K562 (cell line): ENCODE measurements around the gene ARL3. TPM values are rescaled to one million over a fixed set of nuclear protein-coding genes. Genes with fewer than 3 reads are reported as not detected.

Experiments
- ATAC-seq: fragments of 200-7000 bp; cut with Tn5 transposase; 3 replicates; pipeline ENCODE4 v1.9.1; 2020; ENCODE audit warnings: moderate library complexity
- BruUV-seq: library from RNA; stranded (reverse); fragments of 400-500 nt; replicated peaks from 2 replicates; lab custom pipeline; 2021; lab: Mats Ljungman, UMichigan
- CTCF ChIA-PET: fragments of 300-600 bp; formaldehyde crosslinking; extraction: SDS; loops from one replicate; lab custom pipeline; 2021; ENCODE audit warnings: low intra/inter-chr PET ratio; lab: Yijun Ruan, JAX
- POLR2A ChIA-PET: fragments of 300-600, 350-650 bp; sonication (Branson Sonifier 250); formaldehyde crosslinking; extraction: SDS; loops from one replicate; lab custom pipeline; 2021; ENCODE audit warnings: antibody characterized with exemption, inconsistent platforms; lab: Yijun Ruan, JAX
- DNase-seq, 4 experiments: peaks; one replicate each; pipeline versions ENCODE4 v3.0.0 to v3.0.0-alpha.2; 2011 to 2018; ENCODE audit warnings: low spot score in 3 of 4, mixed read lengths in 3 of 4; ENCODE audit errors: extremely low read depth in 1 of 4
- FAIRE-seq: peaks from 2 replicates; lab custom pipeline; 2011; peaks lifted over from hg19 to GRCh38; lab: Jason Lieb, UNC
- H2AFZ ChIP-seq: 2 replicates; pipeline ENCODE4 v1.6.0; 2011; ENCODE audit warnings: low read depth, low read length, control low read depth, inconsistent platforms
- H3K27ac ChIP-seq: fragments of 200-600 bp; 3 replicates; pipeline ENCODE4 v1.8.0; 2011; ENCODE audit warnings: low read depth, mild to moderate bottlenecking, control low read depth, inconsistent platforms, low read length, moderate library complexity, mixed read lengths; ENCODE audit errors: extremely low read depth
- H3K27me3 ChIP-seq, 2 experiments: fragments of 300-600 bp in 1 of 2; 2 replicates in 1 of 2; 3 replicates in 1 of 2; pipeline versions ENCODE4 v1.6.0 to v1.8.0; 2011; ENCODE audit warnings: inconsistent platforms in 2 of 2, low read length in 2 of 2, mild to moderate bottlenecking in 1 of 2, mixed read lengths in 1 of 2, moderate library complexity in 1 of 2; ENCODE audit not compliant: control insufficient read depth in 2 of 2, insufficient read depth in 2 of 2
- H3K36me3 ChIP-seq: fragments of 300-600 bp; 3 replicates; pipeline ENCODE4 v1.8.0; 2011; ENCODE audit warnings: mild to moderate bottlenecking, low read length, inconsistent platforms; ENCODE audit not compliant: control insufficient read depth, insufficient read depth
- H3K4me1 ChIP-seq, 2 experiments: fragments of 200-600 bp in 1 of 2; replicated peaks in 1 of 2; 2 replicates in 1 of 2; 3 replicates in 1 of 2; pipeline versions ENCODE4 v1.5.1 to v1.8.0; 2011; ENCODE audit warnings: inconsistent platforms in 2 of 2, low read length in 2 of 2, mild to moderate bottlenecking in 1 of 2, mixed read lengths in 1 of 2, moderate library complexity in 1 of 2; ENCODE audit not compliant: control insufficient read depth in 2 of 2, insufficient read depth in 2 of 2
- H3K4me2 ChIP-seq: 2 replicates; pipeline ENCODE4 v1.6.1; 2011; ENCODE audit warnings: low read length, control low read depth, inconsistent platforms, mixed read lengths; ENCODE audit not compliant: insufficient read depth
- H3K4me3 ChIP-seq: fragments of 200-600 bp; sonication (generic), shearing (Covaris generic); 2 replicates; pipeline ENCODE4 v1.5.1; 2016; ENCODE audit warnings: control low read depth, inconsistent platforms
- H3K79me2 ChIP-seq: fragments of 200-600 bp; 3 replicates; pipeline ENCODE4 v1.8.0; 2011; ENCODE audit warnings: low read length, inconsistent platforms; ENCODE audit not compliant: control insufficient read depth, insufficient read depth
- H3K9ac ChIP-seq, 2 experiments: 2 replicates each; pipeline versions ENCODE4 v1.6.0 to v1.6.1; 2011; ENCODE audit warnings: low read depth in 2 of 2, low read length in 2 of 2, control low read depth in 1 of 2, inconsistent platforms in 1 of 2, mild to moderate bottlenecking in 1 of 2, mixed read lengths in 1 of 2; ENCODE audit not compliant: insufficient read depth in 1 of 2
- H3K9me1 ChIP-seq: one replicate; pipeline ENCODE4 v1.6.0; 2011; ENCODE audit warnings: inconsistent platforms, mild to moderate bottlenecking, low read length, moderate library complexity; ENCODE audit not compliant: control insufficient read depth, insufficient read depth
- H3K9me3 ChIP-seq: replicated peaks from 2 replicates; pipeline ENCODE4 v1.5.1; 2011; ENCODE audit warnings: low read depth, low read length, inconsistent platforms; ENCODE audit not compliant: control insufficient read depth, insufficient read depth
- H4K20me1 ChIP-seq: replicated peaks from 2 replicates; pipeline ENCODE4 v1.6.1; 2011; ENCODE audit warnings: low read length, inconsistent platforms, mixed read lengths; ENCODE audit not compliant: control insufficient read depth, insufficient read depth
- BCLAF1 ChIP-seq, 2 experiments: fragments of 450-650 bp in 1 of 2; IDR thresholded peaks; 2 replicates each; pipeline ENCODE4 v1.6.1; 2011 to 2017; ENCODE audit warnings: low read depth in 2 of 2, antibody characterized with exemption in 1 of 2, borderline replicate concordance in 1 of 2, low read length in 1 of 2, mild to moderate bottlenecking in 1 of 2, mixed read lengths in 1 of 2; ENCODE audit not compliant: control insufficient read depth in 1 of 2
- SMC3 ChIP-seq: conservative IDR thresholded peaks from 2 replicates; pipeline ENCODE4 v1.6.1; 2011; ENCODE audit warnings: low read depth, low read length, improper control_type of control experiment; ENCODE audit not compliant: insufficient read depth
- ZNF586 ChIP-seq: fragments of 450-650 bp; formaldehyde crosslinking; conservative IDR thresholded peaks from 2 replicates; pipeline ENCODE4 v1.4.0; 2020; ENCODE audit warnings: mild to moderate bottlenecking, moderate library complexity
- WGBS: fragments of 100-300 bp; shearing (Covaris generic); methylation state at CpG from one replicate; pipeline ENCODE4 v1.1.6; 2016; ENCODE audit warnings: low coverage, mixed read lengths; ENCODE audit not compliant: insufficient coverage; ENCODE audit errors: missing lambda C conversion rate; 5-methylcytosine and 5-hydroxymethylcytosine counted together
- in situ Hi-C: fragments of 300-500 bp; cut with MboI; formaldehyde crosslinking; loops from 4 replicates; pipeline ENCODE4 v1.15.0; 2018; ENCODE audit warnings: inconsistent platforms, mixed read lengths
- intact Hi-C: fragments of 100-400 bp; cut with micrococcal nuclease; formaldehyde crosslinking; loops from 2 replicates; pipeline ENCODE4 v1.14.2; 2022
- polyA plus RNA-seq, 8 experiments: library from polyadenylated mRNA; depleted of rRNA in 4 of 8; stranded (reverse) in 5 of 8; unstranded in 3 of 8; fragments of >200 nt; fragmentation: Nextera tagmentation in 2 of 8; fragmentation: Illumina TruSeq in 1 of 8; extraction: Ambion mirVana in 2 of 8; extraction: Trizol in 1 of 8; gene quantifications; 2 replicates each; pipeline versions ENCODE4 v1.2.1 to v1.2.3, GENCODE V29; 2011 to 2014; ENCODE audit warnings: inconsistent platforms in 1 of 8, missing spikeins in 1 of 8
- total RNA-seq, 7 experiments: library from RNA; depleted of rRNA in 6 of 7; stranded (reverse); fragments of >200 nt in 6 of 7; fragmentation: Illumina TruSeq in 2 of 7; extraction: Trizol in 2 of 7; gene quantifications; 2 replicates each; pipeline versions ENCODE4 v1.2.1 to v1.2.3, GENCODE V29; 2011 to 2021; ENCODE audit warnings: low replicate concordance in 1 of 7
- TF ChIP-seq, protein P1 (sequence below): fragments of 250-450 bp; sonication (Bioruptor Pico); IDR thresholded peaks from 2 replicates; pipeline ENCODE4 v1.6.1; 2021; ENCODE audit warnings: mild to moderate bottlenecking

Gene ARL3
- total and polyA plus RNA-seq, 9 of the 15 experiments (the other 6 are each of a cell fraction or from before 2014, with no cell fraction given), result 2.9 to 8.9 (median 4.8) TPM

DNA sequence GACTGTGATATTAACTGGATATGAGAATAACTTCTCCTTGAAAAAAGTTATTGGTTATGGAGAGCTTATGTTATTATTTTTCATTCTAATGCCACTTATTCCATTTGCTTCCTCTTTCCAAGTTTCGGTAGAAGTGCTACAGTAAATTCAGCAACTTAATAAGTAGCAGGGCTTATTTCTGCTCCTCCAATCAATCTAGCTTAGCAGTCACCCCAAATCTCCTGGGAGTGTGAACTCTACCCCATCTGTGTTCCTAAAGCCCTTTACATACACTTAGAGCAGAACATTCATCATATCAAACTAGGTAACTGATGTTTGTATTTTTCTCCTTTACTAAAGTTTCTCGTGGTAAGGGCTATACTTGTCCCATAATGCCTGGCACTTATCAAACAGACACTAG, 8.7 kb downstream of the ARL3 start:
- Histone ChIP-seq H3K36me3 (no peaks in the 10 kb centered on the region), H3K9me1 (no peaks in the 10 kb centered on the region), H3K27ac (no peak overlapping the region), H2AFZ (no peak overlapping the region), H3K79me2 (peaks cover 8% of the 10 kb centered on the region; the same call in 2 of the 3 replicates), H3K27me3 (no peaks in the 10 kb centered on the region), H4K20me1 (no peaks in the 10 kb centered on the region), H3K9me3 (no peaks in the 10 kb centered on the region), H3K9ac (no peak overlapping the region), H3K4me3 (no peak overlapping the region), H3K4me2 (no peak overlapping the region), H3K4me1 (peaks cover 4 to 13% of the 10 kb centered on the region in 2 experiments; a peak in 2 of 5 replicates)
- BruUV-seq, result no TSS peak
- in situ Hi-C loops (no loop called here), intact Hi-C loops (no loop called here)
- FAIRE-seq (no peak), DNase-seq (no peak), ATAC-seq (no peak)
- ChIA-PET POLR2A (interaction anchor here (0.6 kb wide), 1 partner anchor 149 kb away, joined by 3 read pairs; the partner anchor contains the start of gene BORCS7), CTCF (no interaction called here)
- 46% methylated on average over 2 of the region's 2 CpGs for WGBS
- TF ChIP-seq ZNF586 (CRISPR knock-in tag) (no peak), SMC3 (no peak), BCLAF1 (IDR thresholded peaks at IDR 0.05; ENCODE audit: borderline replicate concordance in 1 of 2, control insufficient read depth in 1 of 2, low read depth in 2 of 2, low read length in 1 of 2) (no peak)
- TF ChIP-seq, protein P1, sequence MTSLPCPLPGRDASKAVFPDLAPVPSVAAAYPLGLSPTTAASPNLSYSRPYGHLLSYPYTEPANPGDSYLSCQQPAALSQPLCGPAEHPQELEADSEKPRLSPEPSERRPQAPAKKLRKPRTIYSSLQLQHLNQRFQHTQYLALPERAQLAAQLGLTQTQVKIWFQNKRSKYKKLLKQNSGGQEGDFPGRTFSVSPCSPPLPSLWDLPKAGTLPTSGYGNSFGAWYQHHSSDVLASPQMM, result no peak
